Measurements from ENCODE around the gene CFAP410.
"Not testable (repeated sequence)": the region's sequence is repeated elsewhere in the genome, so short reads cannot be mapped to it uniquely, and the experiment has no call there.

CFAP410 gene

GRCh38 chr21:44288251-44289110 lies 50.7 kb downstream of the CFAP410 start:
- DNase-seq (ENCODE audit: low read depth in 1 of 2, low spot score in 1 of 2): no peak

- DNase-seq (ENCODE audit: low read depth in 1 of 2, low spot score in 1 of 2): no peak
These were observed 52.2 kb downstream of the CFAP410 start for GRCh38 chr21:44286716-44287632.

- DNase-seq (ENCODE audit: low read depth in 1 of 2, low spot score in 1 of 2): no peak
These were observed 53.0 kb downstream of the CFAP410 start for GRCh38 chr21:44286086-44286715.

- DNase-seq (ENCODE audit: low read depth in 1 of 2, low spot score in 1 of 2): no peak
These were observed 53.8 kb downstream of the CFAP410 start, which contains the start of gene AIRE for GRCh38 chr21:44285138-44285992. Gene AIRE (plus strand): TSS chr21:44285876. CDS start chr21:44286007, 131 bp downstream.

- no peak for DNase-seq (ENCODE audit: low read depth in 1 of 2, low spot score in 1 of 2)
These were observed 55.2 kb downstream of the CFAP410 start for GRCh38 chr21:44283948-44284347.

GRCh38 chr21:44283211-44283785 lies 55.9 kb downstream of the CFAP410 start:
- DNase-seq (ENCODE audit: low read depth in 1 of 2, low spot score in 1 of 2): not testable (repeated sequence)

- DNase-seq (ENCODE audit: low read depth in 1 of 2, low spot score in 1 of 2): no peak
These were observed 56.8 kb downstream of the CFAP410 start for GRCh38 chr21:44282370-44282769.

- no peak for DNase-seq (ENCODE audit: low read depth in 1 of 2, low spot score in 1 of 2)
These were observed 57.4 kb downstream of the CFAP410 start for GRCh38 chr21:44281801-44282200.

GRCh38 chr21:44279354-44280260 lies 59.6 kb downstream of the CFAP410 start:
- DNase-seq (ENCODE audit: low read depth in 1 of 2, low spot score in 1 of 2): no peak

Measured in stimulated activated CD4-positive, alpha-beta T cell treated with anti-CD3 and anti-CD28 coated beads, Interleukin-15, amount 100 ng/mL, for 1 hour (primary cell).